OCI-LY1 (cell line): ENCODE data around the gene CYP11A1.

Experiments used
- EZH2 ChIP-seq: fragments of 200-600 bp; sonication (generic), shearing (Covaris generic); IDR thresholded peaks from 2 replicates; pipeline ENCODE4 v1.8.0; 2017; ENCODE audit warnings: borderline replicate concordance, mixed run types, mild to moderate bottlenecking, antibody characterized with exemption, low read length, moderate library complexity, mixed read lengths
- TF ChIP-seq, protein P1 (sequence below): fragments of 200-600 bp; sonication (generic), shearing (Covaris generic); IDR thresholded peaks from 2 replicates; pipeline ENCODE4 v1.5.1; 2017; ENCODE audit warnings: mild to moderate bottlenecking, antibody characterized with exemption, low read length, moderate library complexity, mixed read lengths

DNA sequence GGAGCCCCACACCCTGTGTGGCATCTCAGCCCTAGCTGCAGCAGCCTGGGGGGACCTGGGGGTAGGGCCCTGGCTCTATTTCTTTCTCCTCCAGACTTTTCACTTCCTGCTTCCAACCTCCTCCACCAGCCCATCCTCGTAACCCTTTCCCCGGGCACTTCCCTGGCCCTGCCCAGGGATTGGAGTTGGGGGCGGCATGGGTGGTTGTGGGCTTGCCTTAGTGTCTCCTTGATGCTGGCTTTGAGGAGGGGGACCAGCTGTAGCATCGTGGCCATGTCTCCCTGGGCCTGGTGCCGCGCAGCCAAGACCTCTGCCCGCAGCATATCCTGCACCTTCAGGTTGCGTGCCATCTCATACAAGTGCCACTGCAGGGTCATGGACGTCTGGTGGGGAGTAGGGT is 28.1 kb downstream of the CYP11A1 start:
- no peak for TF ChIP-seq EZH2
- TF ChIP-seq, protein P1, sequence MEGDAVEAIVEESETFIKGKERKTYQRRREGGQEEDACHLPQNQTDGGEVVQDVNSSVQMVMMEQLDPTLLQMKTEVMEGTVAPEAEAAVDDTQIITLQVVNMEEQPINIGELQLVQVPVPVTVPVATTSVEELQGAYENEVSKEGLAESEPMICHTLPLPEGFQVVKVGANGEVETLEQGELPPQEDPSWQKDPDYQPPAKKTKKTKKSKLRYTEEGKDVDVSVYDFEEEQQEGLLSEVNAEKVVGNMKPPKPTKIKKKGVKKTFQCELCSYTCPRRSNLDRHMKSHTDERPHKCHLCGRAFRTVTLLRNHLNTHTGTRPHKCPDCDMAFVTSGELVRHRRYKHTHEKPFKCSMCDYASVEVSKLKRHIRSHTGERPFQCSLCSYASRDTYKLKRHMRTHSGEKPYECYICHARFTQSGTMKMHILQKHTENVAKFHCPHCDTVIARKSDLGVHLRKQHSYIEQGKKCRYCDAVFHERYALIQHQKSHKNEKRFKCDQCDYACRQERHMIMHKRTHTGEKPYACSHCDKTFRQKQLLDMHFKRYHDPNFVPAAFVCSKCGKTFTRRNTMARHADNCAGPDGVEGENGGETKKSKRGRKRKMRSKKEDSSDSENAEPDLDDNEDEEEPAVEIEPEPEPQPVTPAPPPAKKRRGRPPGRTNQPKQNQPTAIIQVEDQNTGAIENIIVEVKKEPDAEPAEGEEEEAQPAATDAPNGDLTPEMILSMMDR: no peak
